Thoracic aorta (tissue), 2 donors: ENCODE results near the gene RUNX2. TPM values are rescaled to one million over a fixed set of nuclear protein-coding genes. Genes with fewer than 3 reads are reported as not detected.

Source experiments
- ATAC-seq: fragments of 150-250 bp; one replicate; pipeline ENCODE4 v1.8.0; 2017; ENCODE audit warnings: low read depth; ENCODE audit not compliant: insufficient number of reproducible peaks, low FRiP score
- DNase-seq: peaks from one replicate; pipeline ENCODE4 v3.0.0-alpha.2; 2020; ENCODE audit warnings: low spot score
- H3K27ac ChIP-seq, 2 donors: fragments of 200-600 bp; sonication (generic); 1 replicate in 1 of 2; 2 replicates in 1 of 2; pipeline ENCODE4 v1.5.1; 2016; ENCODE audit warnings: mild to moderate bottlenecking in 2 of 2, moderate library complexity in 2 of 2
- H3K27me3 ChIP-seq: fragments of 200-600 bp; sonication (generic); replicated peaks from 2 replicates; pipeline ENCODE4 v1.6.0; 2016; ENCODE audit warnings: mild to moderate bottlenecking; ENCODE audit not compliant: insufficient read depth
- H3K36me3 ChIP-seq: fragments of 200-600 bp; sonication (generic); one replicate; pipeline ENCODE4 v1.5.1; 2016
- H3K4me1 ChIP-seq, 2 donors: fragments of 200-600 bp; sonication (generic); 1 replicate in 1 of 2; 2 replicates in 1 of 2; pipeline versions ENCODE4 v1.5.1 to v1.6.0; 2016; ENCODE audit warnings: low read depth in 2 of 2, mild to moderate bottlenecking in 1 of 2; ENCODE audit not compliant: control insufficient read depth in 1 of 2
- H3K4me3 ChIP-seq: fragments of 200-600 bp; sonication (generic); 2 replicates; pipeline ENCODE4 v1.5.1; 2016; ENCODE audit warnings: mild to moderate bottlenecking
- H3K9me3 ChIP-seq: fragments of 200-600 bp; sonication (generic); 2 replicates; pipeline ENCODE4 v1.5.1; 2016
- total RNA-seq, 2 donors: library from RNA; depleted of rRNA; stranded (reverse); fragments of >200 nt; gene quantifications; one replicate each; pipeline versions ENCODE4 v1.1.0 to v1.2.3, GENCODE V29; 2016
- TF ChIP-seq, protein P1 (sequence below): fragments of 200-600 bp; sonication (generic); IDR thresholded peaks from one replicate; pipeline ENCODE4 v1.5.1; 2019; ENCODE audit warnings: antibody characterized with exemption

The RUNX2 gene
- total RNA-seq, 2 donors from 2014 or later: 3.2 to 7.9 TPM

DNA sequence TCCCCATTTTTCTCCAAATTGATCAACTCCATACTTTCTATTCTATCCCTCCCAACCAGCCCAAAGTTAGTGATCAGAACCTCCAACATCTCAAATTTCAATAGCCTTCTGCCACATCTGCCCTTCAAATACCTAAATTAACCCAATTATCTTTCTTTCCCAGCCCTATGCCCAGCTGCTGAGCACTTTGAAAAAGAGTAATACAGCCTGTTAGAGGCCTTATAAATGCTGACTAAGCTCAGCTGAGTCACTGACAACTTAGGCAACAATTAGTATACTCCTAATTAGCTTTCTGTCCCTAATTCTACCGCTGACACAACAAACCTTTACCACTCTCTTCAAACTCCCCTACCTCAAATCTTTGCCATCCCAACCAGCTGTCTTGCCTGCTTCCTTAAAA, 23.5 kb downstream of the RUNX2 start:
- Histone ChIP-seq H3K36me3 (no peaks in the 10 kb centered on the region), H3K9me3 (no peaks in the 10 kb centered on the region), H3K4me3 (no peak overlapping the region), H3K27ac (no peak overlapping the region), H3K4me1 (peaks cover 0 to 6% of the 10 kb centered on the region in 2 donors), H3K27me3 (no peaks in the 10 kb centered on the region)
- TF ChIP-seq, protein P1, sequence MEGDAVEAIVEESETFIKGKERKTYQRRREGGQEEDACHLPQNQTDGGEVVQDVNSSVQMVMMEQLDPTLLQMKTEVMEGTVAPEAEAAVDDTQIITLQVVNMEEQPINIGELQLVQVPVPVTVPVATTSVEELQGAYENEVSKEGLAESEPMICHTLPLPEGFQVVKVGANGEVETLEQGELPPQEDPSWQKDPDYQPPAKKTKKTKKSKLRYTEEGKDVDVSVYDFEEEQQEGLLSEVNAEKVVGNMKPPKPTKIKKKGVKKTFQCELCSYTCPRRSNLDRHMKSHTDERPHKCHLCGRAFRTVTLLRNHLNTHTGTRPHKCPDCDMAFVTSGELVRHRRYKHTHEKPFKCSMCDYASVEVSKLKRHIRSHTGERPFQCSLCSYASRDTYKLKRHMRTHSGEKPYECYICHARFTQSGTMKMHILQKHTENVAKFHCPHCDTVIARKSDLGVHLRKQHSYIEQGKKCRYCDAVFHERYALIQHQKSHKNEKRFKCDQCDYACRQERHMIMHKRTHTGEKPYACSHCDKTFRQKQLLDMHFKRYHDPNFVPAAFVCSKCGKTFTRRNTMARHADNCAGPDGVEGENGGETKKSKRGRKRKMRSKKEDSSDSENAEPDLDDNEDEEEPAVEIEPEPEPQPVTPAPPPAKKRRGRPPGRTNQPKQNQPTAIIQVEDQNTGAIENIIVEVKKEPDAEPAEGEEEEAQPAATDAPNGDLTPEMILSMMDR: no peak
- no peak for ATAC-seq
- no peak for DNase-seq

DNA sequence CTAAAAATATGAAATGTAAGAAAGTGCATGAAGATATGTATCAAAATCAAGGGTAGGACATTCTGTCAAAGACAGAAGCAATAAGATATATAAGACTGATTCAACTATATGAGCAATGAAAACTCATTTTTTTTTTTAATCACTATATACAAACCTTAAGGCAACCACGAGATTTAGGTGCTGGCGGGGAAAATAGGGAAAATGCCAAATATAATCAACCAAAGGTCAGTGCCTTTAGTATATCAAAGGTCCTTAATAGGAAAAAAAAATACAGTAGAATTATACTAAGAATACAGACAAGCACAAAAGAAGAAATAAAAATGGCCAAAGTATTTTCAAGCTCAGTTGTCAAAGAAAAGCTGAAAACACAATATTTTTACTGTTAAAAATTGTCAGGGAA, 25.5 kb downstream of the RUNX2 start:
- Histone ChIP-seq H3K4me1 (peaks cover 0 to 6% of the 10 kb centered on the region in 2 donors), H3K4me3 (no peak overlapping the region), H3K27ac (no peak overlapping the region), H3K36me3 (no peaks in the 10 kb centered on the region), H3K27me3 (no peaks in the 10 kb centered on the region), H3K9me3 (no peaks in the 10 kb centered on the region)
- DNase-seq (no peak), ATAC-seq (no peak)
- TF ChIP-seq, protein P1: no peak

DNA sequence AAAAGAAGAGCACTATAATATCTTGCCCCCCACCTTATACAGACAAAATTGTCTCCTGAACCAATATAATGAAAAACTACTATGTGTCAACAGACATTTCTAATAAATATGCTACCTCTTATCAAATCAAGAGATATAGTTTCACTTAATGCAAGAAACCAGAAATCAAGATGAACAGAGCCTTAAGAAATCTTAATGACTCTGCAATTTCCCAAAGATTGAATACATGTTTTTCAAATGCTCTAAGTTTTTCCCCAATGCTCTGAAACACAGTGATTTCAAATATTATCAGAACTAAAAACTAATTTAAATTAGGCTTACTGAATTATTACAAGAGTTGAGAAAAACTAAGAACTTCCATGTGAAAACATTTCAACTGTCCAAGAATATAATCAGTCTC, 36.3 kb downstream of the RUNX2 start:
- Histone ChIP-seq H3K4me1 (no peaks in the 10 kb centered on the region), H3K27me3 (no peaks in the 10 kb centered on the region), H3K9me3 (no peaks in the 10 kb centered on the region), H3K27ac (no peak overlapping the region), H3K36me3 (no peaks in the 10 kb centered on the region), H3K4me3 (no peak overlapping the region)
- TF ChIP-seq, protein P1: no peak
- DNase-seq (no peak), ATAC-seq (no peak)

DNA sequence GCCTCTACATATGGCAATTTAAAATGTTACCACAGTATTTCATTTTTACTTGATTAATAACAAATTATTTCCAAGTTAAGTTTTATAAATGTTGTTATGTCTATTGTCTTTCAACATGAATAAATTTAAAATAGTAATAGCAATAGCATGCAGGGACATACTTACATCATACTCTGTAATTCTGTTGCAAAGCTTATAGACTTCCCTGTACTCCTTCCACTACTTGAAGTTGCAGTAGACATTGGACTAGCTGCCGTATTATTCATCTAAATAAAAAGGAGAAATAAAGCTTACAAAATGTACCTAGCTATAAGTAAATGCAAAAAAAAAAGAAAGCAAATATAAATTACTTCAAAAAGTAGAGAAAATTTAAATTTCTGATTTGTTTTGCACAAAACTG, 36.9 kb downstream of the RUNX2 start:
- Histone ChIP-seq H3K9me3 (no peaks in the 10 kb centered on the region), H3K27ac (no peak overlapping the region), H3K27me3 (no peaks in the 10 kb centered on the region), H3K36me3 (no peaks in the 10 kb centered on the region), H3K4me1 (no peaks in the 10 kb centered on the region), H3K4me3 (no peak overlapping the region)
- no peak for ATAC-seq
- TF ChIP-seq, protein P1: no peak
- DNase-seq: no peak

DNA sequence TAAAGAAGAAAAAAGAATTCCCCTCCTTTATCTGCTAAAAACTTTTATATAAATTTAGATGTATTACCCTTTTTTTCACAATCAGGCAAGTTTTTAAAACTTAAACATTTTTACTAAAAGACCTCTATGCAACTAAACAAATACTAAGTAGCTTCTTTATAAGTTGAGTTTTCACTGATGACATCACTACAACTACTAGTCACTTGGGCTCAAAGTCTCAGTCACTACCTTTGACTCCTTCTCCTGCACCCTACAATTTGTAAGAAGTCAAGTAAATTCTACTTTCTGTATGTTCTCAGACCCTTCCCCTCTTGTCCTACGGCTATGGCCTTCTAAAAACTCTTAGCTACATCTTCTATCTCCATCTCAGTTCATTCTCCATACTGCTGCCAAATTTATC, 38.4 kb downstream of the RUNX2 start:
- Histone ChIP-seq H3K4me3 (no peak overlapping the region), H3K36me3 (no peaks in the 10 kb centered on the region), H3K27me3 (no peaks in the 10 kb centered on the region), H3K27ac (no peak overlapping the region), H3K4me1 (no peaks in the 10 kb centered on the region), H3K9me3 (no peaks in the 10 kb centered on the region)
- ATAC-seq (no peak), DNase-seq (no peak)
- TF ChIP-seq, protein P1: no peak
